DMS 273 (cell line): ENCODE results near the gene LIPC.
A peak's percentile ranks its signal among the peaks of the same experiment; 100 is the strongest.

Experiments used
- DNase-seq: peaks from one replicate; lab custom pipeline; 2025; ENCODE audit not compliant: unreplicated experiment; lab: John Stamatoyannopoulos, UW

The LIPC gene

DNA sequence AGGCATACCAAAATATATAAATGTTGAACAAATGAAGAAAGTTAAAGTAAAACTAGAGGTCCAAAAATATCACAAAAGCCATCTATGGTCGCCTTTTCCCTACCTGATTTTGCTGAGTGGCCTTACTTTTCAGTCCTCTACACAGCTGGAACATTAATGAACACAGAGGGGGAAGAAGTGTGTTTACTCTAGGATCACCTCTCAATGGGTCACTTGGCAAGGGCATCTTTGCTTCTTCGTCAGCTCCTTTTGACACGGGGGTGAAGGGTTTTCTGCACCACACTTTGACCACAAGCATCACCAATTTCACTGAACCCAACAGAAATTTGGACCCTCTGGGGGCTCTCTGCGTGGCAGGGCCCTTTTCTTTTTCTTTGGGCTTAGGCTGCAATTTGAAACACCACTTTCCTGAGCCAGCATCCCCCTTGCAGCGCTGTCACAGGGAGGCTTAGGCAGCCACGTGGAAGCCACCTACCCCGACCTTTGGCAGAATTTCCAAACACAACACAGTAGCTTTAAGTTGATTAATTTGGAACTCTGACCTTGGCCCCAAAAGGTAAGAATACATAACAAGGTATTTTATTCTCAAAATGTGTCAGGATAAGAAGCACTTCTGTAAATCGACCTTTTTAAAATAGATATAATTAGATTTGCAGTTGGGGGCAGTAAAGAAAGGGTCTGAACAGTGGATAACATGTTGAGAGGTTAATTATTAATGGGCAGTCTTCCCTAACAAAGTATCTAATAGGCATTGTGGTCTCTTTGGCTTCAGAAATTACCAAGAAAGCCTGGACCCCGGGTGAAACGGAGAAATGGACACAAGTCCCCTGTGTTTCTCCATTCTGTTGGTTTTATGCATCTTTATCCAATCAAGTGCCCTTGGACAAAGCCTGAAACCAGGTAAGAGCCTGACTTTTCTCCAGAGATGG is at the start of gene LIPC:
Gene LIPC (plus strand): TSS at position 771 of the 929 bp plus-strand sequence. CDS start 42 bp downstream, at position 813.
- DNase-seq, result no peak

DNA sequence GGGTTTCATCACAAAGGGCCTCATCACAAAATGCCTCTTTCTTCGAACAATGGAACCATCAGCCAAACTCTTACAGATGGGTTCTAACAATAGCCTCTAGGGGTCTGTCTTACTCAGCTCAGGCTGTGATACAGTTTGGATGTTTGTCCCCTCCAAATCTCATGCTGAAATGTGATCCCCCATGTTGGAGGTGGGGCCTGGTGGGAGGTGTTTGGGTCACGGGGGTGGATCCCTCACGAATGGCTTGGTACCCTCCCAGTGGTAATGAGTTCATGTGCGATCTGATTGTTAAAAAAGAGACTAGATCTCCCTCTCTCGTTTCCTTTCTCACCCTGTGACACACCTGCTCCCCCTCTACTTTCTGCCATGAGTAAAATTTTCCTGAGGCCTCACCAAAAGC is 47.9 kb upstream of the LIPC start:
- no peak for DNase-seq

GRCh38 chr15:58384667-58385066 is 47.1 kb upstream of the LIPC start:
- DNase-seq, result no peak

GRCh38 chr15:58386081-58386480 is 45.7 kb upstream of the LIPC start:
- DNase-seq, result no peak

GRCh38 chr15:58386641-58387040 is 45.1 kb upstream of the LIPC start:
- DNase-seq, result no peak

DNA sequence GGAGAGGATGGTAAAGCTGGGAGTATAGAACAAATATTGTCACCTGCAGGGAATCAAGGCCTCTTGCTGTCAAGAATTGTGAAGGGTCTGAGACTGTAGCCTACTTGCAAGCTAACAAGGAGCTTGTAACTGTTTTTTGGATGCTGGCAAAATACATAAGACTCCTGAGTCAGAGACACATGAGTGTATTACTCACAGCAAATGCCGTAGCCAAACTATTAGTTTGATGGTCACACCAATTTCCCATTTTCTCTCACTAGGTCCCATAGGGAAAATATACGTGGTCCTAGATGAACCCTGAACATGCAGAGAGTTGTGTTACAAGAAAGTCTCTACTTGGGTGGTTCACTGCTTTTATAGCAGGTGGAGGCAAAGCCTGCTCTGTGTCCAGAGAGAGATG is 44.7 kb upstream of the LIPC start:
- no peak for DNase-seq

- DNase-seq, result no peak
These were observed 43.6 kb upstream of the LIPC start for GRCh38 chr15:58388211-58388610.

- no peak for DNase-seq
These were observed 41.7 kb upstream of the LIPC start for GRCh38 chr15:58390118-58390517.

- DNase-seq, result no peak
These were observed 41.1 kb upstream of the LIPC start for GRCh38 chr15:58390655-58391054.

- no peak for DNase-seq
These were observed 40.7 kb upstream of the LIPC start for GRCh38 chr15:58391088-58391487.

GRCh38 chr15:58392141-58392540 is 39.6 kb upstream of the LIPC start:
- no peak for DNase-seq

DNA sequence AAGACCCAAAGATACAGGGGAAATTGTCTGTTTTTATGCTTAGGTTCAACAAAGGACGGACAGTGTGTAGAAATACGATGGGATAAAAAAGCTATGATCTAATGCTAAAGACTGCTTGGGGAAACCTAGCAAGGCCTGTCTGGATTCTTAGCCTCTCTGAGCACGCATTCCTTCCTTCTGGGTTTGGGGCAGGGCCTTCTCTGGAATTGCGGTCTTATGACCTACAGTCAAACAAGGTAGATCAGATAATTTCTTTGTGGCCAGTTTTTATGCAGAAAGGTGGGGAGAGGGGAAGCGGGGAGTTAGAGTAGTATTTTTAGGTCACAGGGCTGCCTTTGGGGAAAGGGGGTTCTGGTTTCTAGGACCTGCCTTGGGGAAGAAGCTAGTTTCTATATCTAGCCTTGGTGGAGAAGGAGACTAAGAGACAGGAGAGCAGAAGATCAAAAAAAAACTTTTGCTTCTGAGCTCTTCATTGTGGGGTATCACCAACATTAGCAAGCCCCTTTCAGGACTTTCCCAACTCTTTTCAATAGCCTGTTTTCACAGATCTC is 39.1 kb upstream of the LIPC start:
- no peak for DNase-seq

DNA sequence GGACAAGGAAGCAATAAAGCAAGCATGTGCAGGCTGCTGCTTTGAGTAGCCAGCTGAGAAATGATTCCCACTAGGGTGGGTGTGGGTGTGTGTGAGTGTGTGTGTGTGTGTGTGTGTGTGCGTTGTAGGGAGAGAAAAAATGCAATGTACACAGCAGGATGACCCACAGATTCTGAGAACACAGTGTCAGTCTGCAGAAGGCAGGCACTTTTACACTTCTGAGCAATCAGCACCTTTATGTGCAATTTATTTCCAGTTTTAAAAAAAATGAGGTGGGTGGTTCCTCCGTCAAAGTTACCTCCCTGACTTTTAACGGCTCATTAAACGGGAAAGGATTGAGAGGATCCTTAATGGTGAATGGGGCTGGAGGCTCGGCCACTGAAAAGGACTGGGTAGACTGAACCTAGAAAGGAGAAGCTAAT is 38.5 kb upstream of the LIPC start:
- DNase-seq, result no peak

- DNase-seq, result peak; percentile 20
These were observed 35.6 kb upstream of the LIPC start for GRCh38 chr15:58396181-58396580.

GRCh38 chr15:58398071-58398470 is 33.7 kb upstream of the LIPC start:
- no peak for DNase-seq

DNA sequence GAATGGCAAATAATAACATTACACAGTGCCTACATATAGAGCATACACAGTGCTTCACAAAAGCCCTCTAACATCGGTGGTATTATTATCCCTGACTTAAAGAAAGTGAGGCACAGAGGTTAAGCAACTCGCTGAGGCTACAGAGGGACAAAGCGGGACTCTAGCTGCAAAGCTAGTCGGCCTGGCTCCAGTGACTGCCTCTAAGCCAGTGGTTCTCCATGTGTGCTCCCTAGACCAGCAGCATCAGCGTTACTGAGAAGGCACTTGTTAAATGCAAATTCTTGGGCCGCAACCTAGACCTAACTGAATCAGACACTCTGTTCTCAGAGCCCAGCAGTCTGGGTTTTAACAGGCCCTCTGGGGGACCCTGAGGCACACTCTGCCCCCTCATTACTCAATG is 33.1 kb upstream of the LIPC start:
- no peak for DNase-seq

DNA sequence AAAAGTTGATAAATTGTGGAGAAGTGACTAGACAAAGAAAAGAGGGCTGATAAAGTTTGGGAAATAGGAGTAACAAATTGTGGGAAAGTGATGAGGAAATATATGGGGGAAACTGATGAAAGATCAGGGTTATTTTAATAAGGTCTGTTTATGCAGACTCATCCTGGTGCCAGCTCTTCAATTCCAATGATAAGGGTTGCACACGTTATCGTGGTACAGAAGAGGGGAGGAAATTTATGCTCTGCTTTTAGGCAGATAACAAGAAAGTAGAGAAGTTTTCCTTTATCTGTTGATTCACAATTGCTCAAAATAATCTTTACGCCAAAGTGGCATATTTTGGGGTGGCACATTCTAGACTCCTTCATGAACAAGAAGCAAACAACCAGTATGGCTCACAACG is 32.1 kb upstream of the LIPC start:
- DNase-seq, result no peak

GRCh38 chr15:58401276-58401675 is 30.5 kb upstream of the LIPC start:
- peak; percentile 94 for DNase-seq

- peak; percentile 81 for DNase-seq
These were observed 29.7 kb upstream of the LIPC start for GRCh38 chr15:58401991-58402649.

- peak; percentile 36 for DNase-seq
These were observed 28.2 kb upstream of the LIPC start for GRCh38 chr15:58403581-58403980.

- DNase-seq, result no peak
These were observed 27.8 kb upstream of the LIPC start for GRCh38 chr15:58404020-58404419.

DNA sequence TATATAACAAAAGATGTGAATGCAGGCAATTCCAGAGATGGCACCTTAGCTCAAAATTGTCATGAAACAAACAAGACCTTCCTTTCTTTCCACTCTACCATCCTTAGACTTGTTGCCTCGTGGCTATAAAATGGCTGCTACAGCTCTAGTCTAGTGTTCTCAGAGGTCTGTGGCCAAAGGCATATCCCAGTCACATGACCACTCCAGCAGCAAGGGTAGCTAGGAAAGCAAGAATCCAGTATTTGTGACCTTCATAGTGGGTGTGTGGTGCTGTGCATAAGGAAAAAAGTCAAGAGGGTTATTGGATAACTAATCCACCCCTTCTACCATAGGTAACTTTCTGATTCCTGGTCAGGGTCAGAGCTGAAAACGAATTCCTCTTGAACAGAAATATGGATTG is 27.1 kb upstream of the LIPC start:
- no peak for DNase-seq
